ENCODE data around the gene PDE6G.

The PDE6G gene

DNA sequence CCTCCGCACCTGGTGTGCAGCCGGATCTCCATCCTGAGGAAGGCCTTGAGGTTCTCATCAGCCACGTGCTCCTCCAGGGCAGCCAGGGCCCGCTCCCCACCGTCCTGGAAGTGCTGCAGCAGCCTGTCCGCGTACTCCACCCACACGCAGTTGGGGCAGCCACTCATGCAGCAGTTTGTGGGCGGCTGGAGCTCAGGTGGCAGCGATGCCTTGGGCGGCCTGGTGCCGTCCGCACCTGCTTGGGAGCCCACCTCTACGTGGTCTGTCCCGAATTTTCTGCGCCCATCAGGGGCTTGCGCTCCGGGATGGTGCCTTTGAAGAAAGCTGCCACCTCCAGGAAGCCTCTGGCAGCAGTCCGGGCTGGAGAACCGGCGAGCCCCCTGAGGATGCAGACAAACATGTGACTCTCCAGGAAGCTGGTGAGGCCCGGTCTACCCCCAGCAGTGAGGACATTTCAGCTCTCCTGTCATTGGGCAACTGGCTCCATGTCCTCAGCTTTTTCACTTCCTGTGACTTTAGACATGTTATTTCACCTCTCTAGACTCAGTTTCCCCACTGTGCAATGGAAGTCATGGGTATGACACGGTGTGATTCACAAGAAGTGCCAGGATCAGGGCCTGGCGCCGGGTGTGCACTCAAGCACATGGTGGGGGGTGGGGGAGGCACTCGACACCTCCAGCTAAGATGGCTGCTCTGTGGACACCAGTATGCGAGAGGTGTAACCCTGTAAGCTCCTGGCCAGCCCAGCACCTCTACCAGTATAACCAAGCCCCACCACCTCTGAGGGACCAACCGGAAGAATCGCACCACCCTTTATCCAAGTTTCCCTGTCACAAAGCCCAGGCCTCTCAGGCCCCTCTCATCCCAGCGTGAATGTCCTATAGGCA, 9.1 kb upstream of the PDE6G start:
- no peak for DNase-seq (ENCODE audit: extremely low spot score, insufficient read length, low read depth)
- FAIRE-seq = no peak

DNA sequence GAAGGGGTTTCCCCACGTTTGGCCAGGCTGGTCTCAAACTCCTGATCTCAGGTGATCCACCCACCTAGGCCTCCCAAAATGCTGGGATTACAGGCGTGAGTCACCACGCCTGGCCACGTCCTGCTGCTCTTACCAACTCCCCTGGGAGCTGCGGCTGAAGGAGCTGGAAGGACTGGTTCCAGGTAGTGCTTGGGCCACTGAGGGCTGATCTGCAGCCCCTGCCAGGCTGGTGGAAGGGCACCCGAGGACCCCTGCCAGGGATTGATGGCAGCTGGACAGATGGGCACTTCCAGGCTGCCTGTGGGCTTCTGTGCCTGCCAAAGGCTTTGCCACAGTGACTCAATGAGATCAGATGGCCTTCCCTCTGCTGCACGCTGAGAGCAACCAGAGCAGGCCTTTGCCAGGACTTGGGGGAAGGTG, 7.7 kb upstream of the PDE6G start:
- DNase-seq (ENCODE audit: extremely low spot score, insufficient read length, low read depth) = no peak

DNA sequence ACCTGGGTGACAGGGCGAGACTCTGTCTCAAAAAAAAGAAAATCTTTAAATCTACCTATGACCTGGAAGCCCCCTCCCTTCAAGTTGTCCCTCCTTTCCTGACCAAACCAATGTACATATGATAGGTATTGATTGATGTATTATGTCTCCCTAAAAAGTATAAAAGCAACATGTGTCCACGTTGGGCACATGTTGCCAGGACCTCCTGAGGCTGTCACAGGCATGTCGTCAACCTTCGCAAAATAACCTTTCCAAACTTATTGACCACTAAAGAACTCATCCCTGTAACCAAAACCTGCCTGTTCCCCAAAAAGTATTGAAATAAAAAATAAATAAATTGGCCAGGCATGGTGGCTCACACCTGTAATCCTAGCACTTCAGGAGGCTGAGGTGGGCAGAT, 5.7 kb upstream of the PDE6G start:
- DNase-seq (ENCODE audit: extremely low spot score, insufficient read length, low read depth) (no peak), FAIRE-seq (no peak)

More for the DNA sequence above, 7.7 kb upstream of the PDE6G start:
- no peak for FAIRE-seq

DNA sequence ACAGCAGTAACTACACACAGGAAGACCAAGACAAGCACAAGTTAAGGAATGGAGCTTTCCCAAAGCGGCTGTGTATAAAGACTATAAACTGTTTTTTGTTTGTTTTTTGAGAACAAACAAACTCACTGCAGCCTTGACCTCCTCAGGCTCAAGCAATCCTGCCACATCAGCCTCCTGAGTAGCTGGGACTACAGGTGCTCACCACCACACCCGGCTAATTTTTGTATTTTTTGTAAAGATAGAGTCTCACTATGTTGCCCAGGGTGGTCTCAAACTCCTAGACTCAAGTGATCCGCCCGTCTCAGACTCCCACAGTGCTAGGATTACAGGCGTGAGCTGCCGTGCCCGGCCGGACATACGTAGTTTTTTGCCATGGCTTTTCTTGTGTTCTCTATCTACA, 4.1 kb upstream of the PDE6G start:
- FAIRE-seq = no peak
- DNase-seq (ENCODE audit: extremely low spot score, insufficient read length, low read depth) = no peak

DNA sequence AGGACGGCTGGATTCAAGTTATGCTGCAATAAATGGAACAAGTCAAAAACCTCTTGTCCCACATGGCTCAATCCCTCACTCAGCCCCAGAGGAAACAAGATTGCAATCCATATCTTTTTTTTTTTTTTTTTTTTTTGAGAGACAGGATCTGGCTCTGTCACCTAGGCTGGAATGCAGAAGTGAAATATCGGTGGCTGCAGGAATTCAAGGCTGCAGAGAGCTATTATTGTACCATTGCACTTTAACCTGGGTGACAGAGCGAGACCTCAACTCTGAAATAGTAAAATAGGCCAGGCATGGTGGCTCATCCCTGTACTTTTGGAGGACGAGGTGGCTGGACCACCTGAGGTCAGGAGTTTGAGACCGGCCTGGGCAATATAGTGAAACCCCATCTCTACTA, 2.7 kb upstream of the PDE6G start:
- peak; percentile 18 for FAIRE-seq

DNA sequence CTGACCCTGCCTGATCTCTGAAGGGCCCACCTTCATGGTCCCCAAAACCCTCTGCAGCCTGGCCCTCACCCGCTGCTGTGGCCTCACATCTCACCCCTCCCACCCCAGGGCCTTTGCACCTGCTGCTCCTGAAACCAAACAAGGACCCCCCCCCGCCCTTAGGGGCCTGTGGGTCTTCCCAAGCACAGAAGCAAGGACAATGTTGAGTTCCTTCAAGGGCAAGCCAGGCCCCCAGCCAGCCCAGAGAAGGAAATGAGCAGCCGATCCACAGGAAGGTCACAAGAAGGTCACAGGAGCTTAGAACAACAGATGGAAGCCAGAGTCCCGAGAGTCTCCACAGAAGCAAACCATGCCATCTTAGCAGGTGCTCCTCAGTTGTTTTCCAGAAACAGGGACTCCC, 493 bp upstream of the PDE6G start:
- no peak for FAIRE-seq

More for the DNA sequence above, 2.7 kb upstream of the PDE6G start:
- DNase-seq (ENCODE audit: extremely low spot score, insufficient read length, low read depth) = no peak

DNA sequence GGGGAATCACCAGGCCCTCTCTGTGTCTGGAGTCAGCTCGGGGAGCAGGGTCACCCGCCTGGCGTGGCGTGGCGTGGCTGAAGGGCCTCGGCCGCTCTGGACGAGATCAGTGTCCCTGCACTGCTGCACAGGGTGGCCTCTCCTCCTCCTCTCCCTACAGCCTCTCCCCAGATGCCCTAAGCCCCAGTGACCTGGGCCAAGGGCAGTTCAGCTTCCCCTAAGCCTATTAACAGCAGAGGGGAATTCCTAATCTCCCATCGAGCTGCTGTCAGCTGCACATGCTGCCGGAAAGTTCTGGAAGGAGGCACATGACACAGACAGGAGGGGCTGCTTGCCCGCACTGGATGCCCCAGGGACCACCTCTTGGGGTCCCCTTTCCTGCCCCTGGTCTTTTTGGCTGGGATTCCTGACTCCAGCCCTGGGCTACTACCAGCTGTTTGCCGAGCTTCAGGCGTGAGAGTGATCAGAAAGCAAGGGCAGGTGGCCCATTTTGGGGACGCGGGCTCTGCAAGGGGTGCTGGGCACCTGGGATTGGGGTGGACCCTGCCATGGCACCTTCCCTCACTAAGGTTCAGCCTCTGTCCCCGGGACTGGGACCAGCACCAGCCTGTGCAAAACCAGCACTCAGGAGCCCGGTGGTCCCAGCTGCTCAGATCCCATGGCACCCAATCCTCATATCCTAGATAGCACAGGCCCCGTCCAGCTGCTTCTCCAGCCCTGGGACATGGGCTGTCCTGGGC, 794 bp downstream of the PDE6G start:
- no peak for DNase-seq (ENCODE audit: extremely low spot score, insufficient read length, low read depth)
- no peak for FAIRE-seq

More for the DNA sequence above, 493 bp upstream of the PDE6G start:
- no peak for DNase-seq (ENCODE audit: extremely low spot score, insufficient read length, low read depth)

DNA sequence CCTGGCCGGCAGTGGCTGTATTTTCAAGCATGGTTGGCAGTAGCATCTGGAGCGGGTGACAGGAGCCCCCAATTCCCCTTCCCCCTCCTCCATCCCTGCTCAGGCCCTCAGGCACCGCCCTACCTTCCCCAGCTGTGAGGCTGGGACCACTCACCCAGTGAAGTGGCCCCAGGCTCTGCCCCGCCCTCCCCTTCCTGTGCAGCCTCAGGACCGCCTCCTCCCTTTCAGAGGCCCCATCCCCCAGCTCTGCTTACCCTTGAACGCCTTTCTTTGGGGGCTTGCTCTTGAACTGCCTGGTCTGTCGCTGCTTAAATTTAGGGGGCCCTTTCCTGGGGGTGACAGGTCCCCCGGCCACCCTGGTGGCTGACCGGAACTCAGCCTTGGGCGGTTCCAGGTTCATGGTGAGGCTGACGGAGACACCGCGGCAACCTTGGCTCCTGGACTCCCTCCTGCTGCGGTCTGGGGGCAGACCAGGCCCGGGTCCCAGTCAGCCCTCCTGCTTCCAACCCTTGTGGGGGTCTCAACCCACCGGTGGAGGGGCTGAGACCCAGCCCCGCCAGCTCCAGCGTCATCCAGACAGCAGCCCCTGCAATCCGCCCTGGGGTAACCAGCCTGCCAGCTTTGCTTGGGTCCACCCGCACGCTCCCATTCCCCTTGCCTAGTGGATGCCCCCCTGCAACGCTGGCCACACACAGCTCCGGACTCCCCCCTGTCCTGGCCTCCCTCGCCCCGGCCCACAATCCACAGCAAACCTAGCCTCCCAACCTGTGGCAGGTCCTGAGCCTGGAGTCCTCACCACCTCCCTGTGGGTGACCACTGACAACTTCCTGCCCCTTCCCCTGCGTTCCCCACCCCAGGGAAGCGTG, 3.2 kb downstream of the PDE6G start:
- FAIRE-seq = no peak
- no peak for DNase-seq (ENCODE audit: extremely low spot score, insufficient read length, low read depth)

DNA sequence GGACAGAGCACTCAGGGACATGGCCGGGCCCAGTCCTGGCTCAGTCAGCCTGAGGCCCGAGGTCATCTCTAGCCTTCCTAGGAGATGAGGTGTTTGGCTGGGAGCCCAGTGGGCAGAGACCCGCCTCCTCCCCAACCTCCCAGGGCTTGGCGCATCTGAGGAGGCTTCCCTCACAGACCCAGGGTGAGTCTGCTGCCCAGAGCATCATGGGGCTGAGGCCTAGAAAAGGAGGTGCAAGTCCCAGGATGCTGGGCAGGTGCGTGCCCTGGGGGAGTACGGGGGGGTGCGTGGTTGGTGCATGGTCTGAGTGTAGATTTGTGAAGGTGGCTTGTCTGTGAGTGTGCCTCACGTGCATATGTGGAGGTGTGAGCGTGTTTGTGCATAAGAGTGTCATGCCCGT, 4.7 kb downstream of the PDE6G start:
- FAIRE-seq = no peak

DNA sequence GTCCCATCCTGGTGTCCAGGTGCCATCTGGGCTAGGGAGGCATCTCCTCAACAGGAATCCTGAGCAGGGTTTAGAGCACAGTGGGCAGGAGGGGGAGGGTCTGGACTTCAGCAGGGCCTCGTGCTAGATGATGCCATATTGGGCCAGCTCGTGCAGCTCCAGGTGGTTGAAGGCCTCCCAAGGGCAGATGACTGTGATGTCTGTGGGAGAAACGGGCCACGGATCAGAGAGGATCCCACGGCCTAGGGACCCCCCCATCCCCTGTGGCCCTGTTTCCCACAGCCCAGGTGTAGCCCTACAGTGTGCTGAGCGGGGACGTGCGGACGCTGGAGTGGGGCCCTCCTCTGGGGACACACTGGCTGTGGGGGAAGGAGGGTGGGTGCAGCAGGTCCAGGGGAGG, 5.4 kb downstream of the PDE6G start:
- FAIRE-seq (no peak), DNase-seq (ENCODE audit: extremely low spot score, insufficient read length, low read depth) (no peak)

More for the DNA sequence above, 4.7 kb downstream of the PDE6G start:
- DNase-seq (ENCODE audit: extremely low spot score, insufficient read length, low read depth) = no peak

DNA sequence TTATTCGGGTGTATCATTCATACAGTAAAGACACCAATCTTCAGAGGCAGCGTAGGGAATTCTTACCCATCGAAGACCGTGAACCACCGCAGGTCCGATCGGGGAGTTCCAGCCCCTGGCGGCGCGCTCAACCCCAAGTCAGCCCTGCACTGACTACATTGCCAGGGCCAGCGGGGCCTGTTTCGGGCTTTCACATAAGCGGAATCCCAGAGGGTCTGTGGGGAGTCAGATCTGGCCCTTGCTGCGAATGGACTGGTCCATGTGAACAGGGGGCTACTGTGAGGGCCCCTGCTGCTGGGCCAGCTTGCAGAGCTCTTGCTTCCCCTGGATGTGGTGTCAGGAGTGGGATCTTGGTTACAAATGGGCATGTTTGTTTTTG, 7.6 kb downstream of the PDE6G start:
- DNase-seq (ENCODE audit: extremely low spot score, insufficient read length, low read depth) = no peak
- FAIRE-seq = no peak

DNA sequence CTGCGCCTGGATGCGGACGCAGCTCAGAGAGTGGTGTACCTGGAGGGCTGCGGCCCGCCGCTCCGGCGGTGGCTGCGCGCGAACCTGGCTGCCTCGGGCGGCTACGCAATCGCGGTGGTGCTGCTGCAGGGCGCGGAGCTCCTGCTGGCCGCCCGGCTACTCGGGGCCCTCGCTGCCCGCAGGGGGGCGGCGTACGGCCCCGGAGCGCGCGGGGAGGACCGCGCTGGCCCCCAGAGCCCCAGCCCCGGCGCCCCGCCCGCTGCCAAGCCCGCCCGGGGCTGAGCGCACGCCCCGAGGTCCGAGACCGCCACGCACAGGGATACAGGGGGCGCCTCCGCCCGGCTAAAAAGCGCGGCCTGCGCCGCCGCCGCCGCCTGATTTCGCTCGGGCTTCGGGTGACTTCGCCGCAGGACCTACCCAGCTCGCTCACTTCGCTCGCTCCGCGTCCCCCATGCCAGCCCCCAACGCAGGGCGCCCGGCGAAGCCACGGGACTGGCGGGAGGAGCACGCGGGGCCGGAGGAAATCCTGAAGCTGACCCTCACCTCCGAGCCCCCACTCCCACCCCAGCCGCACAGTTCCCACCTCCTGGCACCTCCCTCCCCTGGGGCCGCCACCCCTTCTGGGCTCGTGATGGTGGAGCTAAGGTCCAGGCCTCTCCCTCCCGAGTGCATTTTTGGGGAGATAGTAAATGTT, 8.2 kb downstream of the PDE6G start:
- DNase-seq (ENCODE audit: extremely low spot score, insufficient read length, low read depth) (no peak), FAIRE-seq (no peak)

DNA sequence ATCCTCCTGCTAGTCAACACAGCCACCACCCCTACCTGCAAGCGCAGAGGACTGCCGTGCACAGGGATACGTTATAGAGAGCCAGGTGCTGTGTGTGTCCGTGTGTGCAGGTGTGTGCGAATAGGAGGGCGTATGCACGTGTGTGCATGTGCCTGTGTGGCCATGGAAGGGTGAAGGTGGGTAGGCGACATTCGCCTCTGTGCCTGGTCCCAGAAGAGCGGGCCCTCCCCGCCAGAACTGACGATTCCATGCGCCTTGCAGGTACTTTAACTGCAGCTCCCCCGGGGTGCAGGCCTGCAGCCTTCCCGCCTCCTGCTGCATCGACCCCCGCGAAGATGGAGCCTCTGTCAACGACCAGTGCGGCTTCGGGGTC, 8.7 kb downstream of the PDE6G start:
- no peak for FAIRE-seq

DNA sequence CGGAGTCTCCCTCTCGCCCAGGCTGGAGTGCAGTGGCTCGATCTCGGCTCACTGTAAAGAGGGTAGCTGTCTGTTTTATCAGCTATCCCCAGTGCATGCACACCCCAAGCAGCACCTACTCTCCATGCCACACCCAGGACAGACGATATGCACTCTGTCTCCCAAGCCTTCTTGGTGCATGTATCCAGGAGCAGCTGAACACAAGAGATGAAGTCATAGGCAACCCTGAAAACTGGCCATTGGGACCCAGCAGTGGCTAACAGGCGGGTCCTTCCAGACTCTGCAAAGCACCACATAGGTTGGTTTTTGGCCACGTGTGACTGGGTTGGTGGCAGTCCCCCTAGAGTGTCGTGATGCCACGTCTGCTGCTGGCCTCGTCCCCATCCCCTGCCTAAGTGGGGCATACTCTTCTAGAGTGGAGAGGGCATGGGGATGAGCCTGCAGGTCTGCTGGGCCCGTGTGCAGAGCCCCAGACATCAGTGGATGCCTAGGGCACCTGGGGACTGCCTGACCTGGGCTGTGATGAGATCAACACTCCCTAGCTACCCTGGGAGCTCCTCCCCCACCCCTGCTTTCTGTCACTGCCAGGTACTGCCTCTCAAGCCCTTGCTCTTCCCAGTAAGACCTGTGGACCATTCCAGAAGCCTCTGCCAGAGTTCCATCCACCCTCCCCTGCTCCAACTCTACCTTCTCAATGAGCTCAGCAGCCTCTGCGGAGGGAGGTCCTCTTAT, 9.3 kb downstream of the PDE6G start:
- FAIRE-seq (no peak), DNase-seq (ENCODE audit: extremely low spot score, insufficient read length, low read depth) (no peak)

More for the DNA sequence above, 8.7 kb downstream of the PDE6G start:
- DNase-seq (ENCODE audit: extremely low spot score, insufficient read length, low read depth) = no peak

DNA sequence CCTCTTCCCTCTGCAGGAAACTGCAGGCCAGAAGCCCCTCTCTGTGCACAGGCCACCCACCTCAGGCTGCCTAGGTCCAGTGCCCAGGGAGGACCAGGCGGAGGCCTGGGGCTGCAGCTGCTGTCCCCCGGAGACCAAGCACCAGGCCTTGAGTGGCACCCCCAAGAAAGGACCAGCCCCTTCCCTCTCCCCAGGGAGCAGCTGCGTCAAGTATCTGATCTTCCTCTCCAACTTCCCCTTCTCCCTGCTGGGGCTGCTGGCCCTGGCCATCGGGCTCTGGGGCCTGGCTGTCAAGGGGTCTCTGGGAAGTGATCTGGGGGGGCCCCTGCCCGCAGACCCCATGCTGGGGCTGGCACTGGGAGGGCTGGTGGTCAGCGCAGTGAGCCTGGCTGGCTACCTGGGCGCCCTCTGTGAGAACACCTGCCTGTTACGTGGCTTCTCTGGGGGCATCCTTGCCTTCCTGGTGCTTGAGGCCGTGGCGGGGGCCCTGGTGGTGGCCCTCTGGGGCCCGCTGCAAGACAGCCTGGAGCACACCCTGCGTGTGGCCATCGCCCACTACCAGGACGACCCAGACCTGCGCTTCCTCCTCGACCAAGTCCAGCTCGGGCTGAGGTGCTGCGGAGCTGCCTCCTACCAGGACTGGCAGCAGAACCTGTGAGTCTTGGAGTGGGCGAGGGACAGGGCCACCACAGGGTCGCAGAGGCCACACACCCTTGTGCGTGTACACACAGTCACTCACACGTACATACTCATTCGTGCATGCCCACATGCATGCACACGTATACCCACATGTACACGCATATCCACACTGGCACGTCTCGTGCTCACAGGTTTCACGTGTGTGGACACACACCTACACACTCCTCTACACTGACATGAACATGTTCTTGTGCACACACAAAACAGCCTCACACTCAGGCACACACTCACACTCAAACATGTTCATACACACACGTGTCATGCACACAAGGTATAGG, 11.1 kb downstream of the PDE6G start:
- FAIRE-seq (no peak), DNase-seq (ENCODE audit: extremely low spot score, insufficient read length, low read depth) (no peak)

DNA sequence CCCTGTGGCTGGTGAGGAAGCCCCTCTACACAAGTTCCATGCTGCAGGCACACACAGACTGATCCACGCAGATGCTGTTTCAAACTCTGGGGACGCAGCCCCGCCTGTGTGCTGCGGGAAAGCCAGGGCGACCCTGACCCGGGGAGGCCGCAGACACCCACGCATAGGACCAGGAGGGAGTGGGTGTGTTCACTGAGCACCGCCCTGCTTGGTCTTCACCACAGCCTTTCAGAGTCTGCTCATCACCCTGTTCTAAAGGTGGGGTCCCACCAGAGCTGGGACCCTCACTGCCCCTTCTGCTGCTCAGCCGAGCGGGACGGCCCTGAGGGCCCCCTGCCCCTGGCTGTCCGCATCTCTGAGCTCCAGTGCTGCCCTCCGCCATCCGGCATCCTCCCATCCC, 11.8 kb downstream of the PDE6G start:
- FAIRE-seq (no peak), DNase-seq (ENCODE audit: extremely low spot score, insufficient read length, low read depth) (no peak)

DNA sequence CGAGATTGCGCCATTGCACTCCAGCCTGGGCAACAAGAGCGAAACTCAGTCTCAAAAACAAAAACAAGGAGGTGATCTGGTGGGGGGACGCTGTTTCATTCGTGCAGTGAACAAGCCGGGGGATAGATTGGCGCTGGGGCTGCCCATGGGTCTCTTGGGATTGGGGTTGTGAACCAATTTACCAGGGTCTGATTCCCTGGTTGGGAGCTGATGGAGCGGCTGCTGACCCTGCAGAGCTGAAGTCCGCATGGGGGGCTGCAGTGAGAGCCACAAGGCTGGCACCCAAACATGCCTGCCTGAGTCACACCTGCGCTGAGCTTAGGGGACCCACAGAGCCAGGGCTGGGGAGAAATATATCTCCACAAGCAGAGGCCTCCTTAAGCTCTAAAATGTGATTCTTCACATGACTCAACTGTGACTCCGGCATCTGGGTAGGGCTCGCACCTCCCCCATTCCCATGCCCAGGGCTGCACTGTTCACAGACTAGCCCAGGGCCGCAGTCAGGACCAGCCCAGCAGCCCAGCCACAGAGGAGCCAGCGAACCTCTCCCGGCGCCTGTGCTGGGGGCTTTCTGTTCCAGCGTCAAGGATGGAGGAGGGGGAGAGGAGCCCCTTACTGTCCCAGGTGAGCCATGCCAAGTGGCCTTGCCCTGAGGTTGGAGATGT, 14.4 kb downstream of the PDE6G start:
- DNase-seq (ENCODE audit: extremely low spot score, insufficient read length, low read depth) = no peak

DNA sequence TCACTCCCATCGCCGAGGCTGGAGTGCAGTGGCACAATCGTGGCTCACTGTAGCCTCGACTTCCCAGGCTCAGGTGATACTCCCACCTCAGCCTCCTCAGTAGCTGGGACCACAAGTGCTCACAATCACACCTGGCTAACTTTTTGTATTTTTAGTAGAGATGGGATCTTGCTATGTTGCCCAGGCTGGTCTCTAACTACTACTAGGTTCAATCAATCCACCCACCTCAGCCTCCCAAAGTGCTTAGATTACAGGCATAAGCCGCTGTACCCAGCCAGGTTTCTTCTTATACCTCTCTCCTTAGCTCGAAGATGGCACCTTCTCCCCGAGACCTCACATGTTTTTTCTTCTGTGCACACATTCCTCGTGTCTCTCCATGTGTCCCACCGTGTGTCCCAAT, 16.3 kb downstream of the PDE6G start:
- no peak for DNase-seq (ENCODE audit: extremely low spot score, insufficient read length, low read depth)
- no peak for FAIRE-seq

More for the DNA sequence above, 14.4 kb downstream of the PDE6G start:
- FAIRE-seq = no peak

Data from GM18507 (cell line).